Pulmonary artery endothelial cell (primary cell): ENCODE measurements around the gene EDEM2. TPM values are rescaled to one million over a fixed set of nuclear protein-coding genes. Genes with fewer than 3 reads are reported as not detected.
"Not testable (repeated sequence)": the region's sequence is repeated elsewhere in the genome, so short reads cannot be mapped to it uniquely, and the experiment has no call there.

Experiments used
- DNase-seq: peaks from one replicate; pipeline ENCODE4 v3.0.0-alpha.2; 2011; ENCODE audit warnings: low read depth, low spot score
- total RNA-seq: library from RNA; depleted of rRNA; stranded (reverse); fragments of >200 nt; gene quantifications from 2 replicates; pipeline ENCODE4 v1.2.3, GENCODE V29; 2014

EDEM2 gene
- total RNA-seq, 1 donor from 2014 or later: 86.0 TPM

DNA sequence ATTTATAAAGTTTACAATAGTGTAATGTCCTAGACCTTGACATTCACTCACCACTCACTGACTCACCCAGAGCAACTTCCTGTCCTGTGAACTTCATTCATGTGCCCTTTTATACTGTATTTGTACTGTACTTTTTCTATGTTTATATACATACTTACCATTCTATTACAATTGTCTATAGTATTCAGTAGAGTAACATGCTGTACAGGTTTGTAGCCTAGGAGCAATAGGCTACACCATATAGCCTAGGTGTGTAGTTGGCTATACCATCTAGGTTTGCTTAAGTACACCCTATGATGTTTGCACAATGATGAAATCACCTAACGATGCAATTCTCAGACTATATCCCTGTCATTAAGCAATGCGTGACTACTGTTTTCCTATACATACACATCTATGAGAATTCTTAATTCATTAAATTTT lies 17.5 kb downstream of the EDEM2 start:
- peak; percentile 29 for DNase-seq

DNA sequence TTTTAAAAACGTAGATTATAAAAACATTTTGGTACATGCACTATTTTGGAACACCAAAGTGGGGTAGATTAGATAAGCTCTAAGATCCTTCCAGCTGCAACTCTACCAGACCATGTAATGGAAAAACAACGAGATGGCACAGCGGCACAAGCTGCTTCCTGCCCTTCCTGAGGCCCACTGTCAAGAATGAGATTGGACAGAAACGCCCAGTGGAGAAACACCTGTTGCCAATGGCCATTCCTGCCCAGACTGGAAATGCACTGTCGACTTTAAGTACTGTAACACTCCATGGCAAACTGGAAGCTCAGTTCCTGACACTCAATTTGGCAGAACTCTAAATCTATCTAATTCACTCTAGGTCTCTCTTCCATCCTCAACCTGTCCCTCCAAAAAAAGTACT lies 21.4 kb downstream of the EDEM2 start:
- no peak for DNase-seq

DNA sequence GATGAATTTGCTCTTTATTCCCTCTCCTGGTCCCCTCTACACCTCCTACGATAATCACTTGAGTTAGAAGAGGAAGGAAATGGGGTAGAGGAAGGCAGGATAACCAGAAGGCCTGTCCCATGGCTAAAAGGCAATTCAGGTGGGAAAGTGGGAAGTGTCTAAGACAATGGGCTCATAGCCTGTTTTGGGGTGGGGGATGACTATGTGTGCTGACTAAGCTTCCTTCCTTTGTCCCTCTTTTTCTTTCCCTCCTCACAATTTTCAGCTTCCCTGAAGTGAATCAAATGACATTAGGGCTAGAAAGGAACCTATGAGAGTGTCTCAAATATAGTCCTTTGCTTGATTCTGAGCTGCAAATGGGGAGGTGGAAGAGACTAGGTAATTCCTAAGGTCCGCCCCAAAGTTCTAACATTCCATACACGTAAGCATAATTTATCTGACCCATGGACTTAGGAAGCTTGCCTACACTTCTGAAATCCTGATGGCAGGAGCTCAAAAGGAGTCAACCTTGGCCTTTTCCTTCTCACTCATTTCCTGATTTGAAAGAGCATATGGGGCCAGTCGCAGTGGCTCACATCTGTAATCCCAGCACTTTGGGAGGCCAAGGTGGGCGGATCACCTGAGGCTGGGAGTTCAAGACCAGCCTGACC lies 24.3 kb downstream of the EDEM2 start:
- peak; percentile 27 for DNase-seq

DNA sequence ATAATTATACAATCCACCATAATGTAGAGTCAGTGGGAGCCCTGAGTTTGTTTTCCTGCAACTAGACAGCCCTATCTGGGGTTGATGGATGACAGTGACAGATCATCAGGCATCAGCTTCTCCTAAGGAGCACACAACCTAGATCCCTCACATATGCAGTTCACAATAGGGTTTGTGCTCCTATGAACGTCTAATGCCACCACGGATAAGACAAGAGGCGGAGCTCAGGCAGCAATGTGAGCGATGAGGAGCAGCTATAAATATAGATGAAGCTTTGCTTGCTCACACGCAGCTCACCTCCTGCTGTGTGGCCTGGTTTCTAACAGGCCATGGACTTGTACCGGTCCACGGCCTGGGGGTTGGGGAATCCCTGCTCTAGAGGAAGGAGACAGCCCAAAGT lies 25.9 kb downstream of the EDEM2 start:
- no peak for DNase-seq

DNA sequence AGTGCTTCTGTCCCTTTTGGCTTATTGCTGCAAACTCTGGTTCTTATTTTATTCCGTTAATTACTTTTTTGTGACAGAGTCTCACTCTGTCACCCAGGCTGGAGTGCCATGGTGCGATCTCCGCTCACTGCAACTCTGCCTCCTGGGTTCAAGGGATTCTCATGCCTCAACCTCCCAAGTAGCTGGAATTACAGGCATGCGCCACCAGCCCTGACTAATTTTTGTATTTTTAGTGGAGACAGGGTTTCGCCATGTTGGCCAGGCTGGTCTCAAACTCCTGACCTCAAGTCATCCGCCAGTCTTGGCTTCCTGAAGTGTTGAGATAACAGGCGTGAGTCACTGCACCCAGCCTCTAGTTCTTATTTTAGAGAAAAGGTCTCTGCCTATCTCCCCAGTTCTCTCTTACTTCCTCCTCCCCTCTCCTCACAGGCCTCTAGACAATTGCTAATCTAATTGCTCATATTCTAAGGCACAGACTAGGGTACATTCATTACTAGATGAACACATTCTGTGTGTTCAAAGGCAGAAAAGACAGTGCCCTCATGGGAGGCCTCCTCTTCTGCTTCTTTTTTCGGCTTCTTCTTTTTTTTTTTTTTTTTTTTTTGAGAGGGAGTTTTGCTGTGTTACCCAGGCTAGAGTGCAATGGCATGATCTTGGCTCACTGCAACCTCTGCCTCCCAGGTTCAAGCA lies 27.0 kb downstream of the EDEM2 start:
- DNase-seq: peak; percentile 74

DNA sequence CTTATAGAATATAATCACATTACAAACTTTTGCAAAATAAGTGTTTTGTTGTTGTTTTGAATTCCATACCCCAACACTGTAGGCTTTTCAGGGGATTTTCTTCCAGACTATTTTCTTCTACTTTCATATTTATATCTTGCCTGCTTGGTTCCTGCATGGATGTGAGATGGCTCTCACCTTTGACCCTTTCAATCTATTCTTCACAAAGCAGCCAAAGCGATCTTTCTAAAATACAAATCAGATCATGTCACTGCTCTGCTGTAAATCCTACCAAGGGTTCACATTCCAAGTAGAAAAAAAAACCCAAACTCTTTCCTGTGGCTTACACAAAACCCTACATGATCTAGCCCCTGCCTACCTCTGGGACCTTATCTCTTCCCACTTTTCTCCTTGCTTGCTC lies 29.5 kb downstream of the EDEM2 start:
- DNase-seq: no peak

DNA sequence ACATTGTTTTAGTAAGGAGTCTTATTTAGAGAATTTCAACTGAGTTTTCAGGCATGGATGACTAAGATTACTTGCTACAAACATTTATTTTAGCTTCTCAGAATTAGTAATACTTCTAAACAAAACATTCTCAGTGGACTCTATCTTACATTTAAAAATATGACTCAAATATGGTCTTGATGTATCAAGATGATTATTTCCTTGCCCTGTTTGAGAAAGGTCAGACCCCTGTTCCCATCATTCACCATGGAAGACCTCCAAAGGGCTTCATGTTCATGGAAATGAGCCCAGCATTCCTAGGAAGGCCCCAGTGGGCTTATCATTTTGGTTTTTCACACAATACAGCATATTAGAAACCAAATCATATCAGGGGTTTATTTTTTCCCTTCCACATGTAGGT lies 29.9 kb downstream of the EDEM2 start:
- DNase-seq: no peak

DNA sequence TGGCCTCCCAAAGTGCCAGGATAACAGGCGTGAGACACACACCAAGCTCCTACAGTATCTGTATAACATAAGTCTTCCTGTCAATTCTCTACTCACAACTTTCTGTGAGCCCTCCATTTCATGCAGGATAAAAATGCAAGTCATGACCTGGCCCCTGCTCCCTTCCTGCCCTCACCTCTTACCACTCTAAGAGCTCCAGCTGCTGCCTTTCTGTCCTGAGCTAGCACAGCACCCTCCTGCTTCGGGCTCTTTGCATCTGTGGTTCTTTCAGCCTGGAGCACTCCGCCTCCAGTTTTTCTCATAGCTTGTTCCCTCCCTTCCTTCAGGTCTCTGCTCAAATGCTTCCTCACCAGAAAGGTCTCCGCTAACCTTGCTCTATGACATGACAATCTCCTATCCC lies 30.9 kb downstream of the EDEM2 start:
- DNase-seq: no peak

DNA sequence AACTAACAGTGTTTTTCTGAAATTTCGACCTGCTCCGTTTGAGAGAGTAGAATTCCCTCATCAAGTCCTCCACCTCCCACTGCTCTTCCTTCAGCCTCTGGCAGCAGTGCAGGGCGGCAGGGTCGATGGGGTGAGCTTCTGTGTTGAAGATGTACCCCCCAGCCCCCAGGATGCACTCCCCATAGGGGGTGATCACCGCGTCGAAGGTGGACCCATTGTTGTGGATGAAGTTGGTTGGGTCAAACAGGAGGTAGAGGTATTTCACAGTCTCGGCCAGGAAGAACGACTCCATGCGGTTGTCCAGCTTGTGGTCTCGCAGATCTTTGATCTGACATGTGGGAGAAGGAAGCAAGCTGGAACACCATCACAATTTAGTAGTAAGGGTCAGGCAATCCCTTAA lies 31.5 kb downstream of the EDEM2 start:
- DNase-seq: no peak

DNA sequence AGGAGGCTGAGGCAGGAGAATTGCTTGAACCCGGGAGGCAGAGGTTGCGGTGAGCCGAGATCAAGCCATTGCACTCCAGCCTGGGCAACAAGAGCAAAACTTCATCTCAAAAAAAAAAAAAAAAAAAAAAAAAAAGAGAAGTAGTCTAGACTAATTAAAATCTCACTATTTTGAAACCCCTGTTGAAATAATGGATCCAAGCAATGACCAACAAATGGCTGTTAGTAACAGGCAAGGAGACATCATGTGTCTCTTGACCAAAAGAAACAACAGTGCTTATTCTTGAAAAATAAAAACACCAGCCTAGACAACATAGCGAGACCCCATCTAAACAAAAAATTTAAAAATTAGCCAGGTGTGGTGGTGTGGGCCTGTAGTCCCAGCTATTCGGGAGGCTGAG lies 34.9 kb downstream of the EDEM2 start:
- not testable (repeated sequence) for DNase-seq

DNA sequence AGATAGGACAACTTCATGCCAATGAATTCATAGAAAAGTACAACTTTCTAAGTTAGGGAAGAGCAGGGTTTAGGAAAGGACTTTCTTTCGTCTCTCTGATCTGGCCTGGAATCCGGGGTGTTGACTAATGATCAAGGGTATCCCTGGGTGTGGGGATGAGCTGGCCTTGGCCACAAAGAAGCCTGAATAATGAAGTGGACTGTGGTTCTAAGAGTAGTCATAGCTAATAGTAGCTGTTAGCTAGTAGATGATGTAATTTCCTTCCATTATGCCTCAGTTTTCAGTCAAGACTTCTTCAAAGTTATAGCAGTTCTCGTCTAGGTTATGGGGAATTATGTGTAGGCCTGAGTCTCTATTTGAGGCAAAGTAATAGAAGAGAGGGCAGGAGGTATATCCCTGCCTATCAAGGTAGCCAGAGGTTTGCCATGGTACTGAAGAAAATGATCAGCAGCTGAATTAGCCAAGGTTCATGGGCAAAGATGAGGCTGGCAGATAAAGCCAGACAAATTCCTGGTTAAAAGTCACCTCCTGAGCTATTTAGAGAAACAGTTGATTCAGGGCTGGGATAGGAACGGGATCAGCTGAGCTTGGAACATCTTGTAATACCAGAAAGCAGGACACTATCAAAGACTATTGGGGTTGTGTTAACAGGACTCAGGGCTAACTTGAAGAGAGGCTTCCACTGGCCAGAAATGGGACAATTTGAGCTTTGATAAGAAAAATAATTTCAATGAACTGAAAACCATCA lies 35.8 kb downstream of the EDEM2 start:
- DNase-seq: no peak

DNA sequence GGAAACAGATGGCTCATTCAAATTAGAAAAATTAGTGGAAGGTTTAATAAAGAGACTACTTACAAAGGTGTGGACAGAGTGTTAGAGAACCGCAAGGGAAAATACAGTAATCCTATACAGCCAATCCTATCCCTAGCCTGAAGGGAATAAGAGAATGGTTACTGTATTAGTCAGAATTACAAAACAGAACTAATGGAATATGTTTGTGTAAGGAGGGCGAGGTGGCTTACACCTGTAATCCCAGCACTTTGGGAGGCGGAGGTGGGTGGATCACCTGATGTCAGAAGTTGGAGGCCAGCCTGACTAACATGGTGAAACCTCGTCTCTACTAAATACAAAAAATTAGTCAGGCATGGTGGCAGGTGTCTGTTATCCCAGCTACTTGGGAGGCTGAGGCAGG lies 38.2 kb downstream of the EDEM2 start:
- DNase-seq: no peak

DNA sequence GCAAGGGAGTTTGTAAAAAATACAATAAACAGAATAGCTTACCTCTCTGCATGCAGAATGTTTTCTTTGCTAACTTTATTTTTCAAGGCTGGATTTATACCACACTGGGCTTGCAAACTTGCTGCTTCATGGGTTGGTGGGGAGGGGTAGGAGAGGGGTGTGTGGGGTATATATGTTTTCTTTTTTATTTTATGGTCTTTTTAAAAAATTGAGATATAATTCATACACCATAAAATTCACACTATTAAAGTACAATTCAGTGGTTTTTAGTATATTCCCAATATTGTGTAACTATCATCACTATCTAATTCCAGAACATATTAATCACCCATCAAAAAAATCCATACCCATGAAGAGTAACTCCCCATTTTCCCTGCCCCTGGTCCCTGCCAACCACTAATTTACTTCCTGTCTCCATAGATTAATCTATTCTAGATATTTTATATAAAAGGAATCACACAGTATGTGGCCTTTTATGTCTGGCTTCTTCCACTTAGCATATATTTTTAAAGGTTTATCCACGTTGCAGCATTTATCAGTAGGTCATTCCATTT lies 40.2 kb downstream of the EDEM2 start:
- DNase-seq: no peak

DNA sequence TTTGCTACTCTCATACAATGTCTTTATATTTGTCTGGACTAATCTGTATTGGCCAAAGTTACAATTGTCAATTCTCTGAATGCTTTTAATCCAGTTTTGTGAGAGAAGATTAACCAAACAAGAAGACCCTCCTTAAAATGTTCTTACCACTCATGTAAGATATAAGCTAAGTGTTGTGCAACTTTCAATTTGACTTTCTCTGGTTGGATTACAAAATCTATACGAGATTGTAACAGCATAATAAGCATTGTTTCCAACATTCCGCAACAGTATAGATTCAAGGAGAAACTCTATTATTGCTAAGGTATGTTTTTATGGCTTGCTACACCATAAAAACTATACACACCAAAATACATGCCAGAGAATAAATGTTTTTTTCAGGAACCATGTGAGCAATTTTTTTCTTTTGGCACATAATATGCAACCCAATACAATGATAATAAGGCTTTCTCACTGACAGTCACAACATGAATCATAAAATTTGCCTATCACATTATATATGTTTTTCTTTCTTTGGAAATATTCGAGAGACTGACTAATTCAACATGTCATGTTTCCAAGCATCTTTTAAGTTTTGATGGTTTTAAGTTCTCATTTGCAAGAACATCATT lies 42.3 kb downstream of the EDEM2 start:
- no peak for DNase-seq

DNA sequence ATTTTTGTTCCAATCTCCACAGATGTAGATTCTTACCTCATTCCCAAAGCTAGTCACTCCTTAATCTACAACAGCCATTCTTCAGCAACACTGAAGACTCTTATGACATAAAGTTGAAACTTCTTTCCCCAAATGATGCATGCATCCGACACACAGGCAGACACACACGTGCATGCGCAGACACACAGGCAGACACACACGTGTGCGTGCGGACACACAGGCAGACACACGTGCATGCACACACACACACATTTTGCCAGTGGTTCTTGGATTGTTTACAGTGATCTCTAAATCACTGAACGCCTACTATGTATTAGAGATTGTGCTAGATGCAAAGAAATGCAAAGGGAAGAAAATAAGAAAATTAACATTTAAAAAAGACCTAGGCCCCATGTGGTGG lies 45.5 kb downstream of the EDEM2 start:
- DNase-seq: no peak

DNA sequence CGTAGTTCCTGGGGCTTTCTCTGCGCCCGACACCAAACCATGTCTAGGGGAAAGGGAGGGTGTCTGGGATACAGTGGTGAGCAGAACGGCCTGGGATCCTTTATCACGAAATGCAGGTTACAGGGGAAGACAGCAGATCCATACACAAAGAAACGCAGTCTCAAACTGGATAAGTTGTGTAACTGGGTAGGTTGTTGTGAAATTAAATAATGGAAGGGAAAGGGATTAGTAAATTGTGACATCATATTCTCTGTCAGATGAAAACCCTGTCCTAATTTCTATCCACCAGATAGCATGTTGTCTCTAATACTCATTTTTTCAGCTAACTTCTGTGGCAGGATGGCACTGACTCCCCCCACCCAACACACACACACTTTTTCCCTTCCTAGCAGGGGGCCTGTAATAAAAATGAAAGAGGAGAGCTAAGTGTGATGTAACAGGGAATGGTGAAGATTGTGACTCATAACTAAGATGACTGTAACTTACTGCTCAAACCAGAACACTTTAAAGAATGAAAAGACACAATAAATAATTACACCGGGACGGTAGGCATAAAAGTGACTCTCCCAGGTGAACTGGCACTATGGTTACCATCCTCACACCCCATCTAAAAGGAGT lies 53.8 kb downstream of the EDEM2 start:
- DNase-seq: no peak

DNA sequence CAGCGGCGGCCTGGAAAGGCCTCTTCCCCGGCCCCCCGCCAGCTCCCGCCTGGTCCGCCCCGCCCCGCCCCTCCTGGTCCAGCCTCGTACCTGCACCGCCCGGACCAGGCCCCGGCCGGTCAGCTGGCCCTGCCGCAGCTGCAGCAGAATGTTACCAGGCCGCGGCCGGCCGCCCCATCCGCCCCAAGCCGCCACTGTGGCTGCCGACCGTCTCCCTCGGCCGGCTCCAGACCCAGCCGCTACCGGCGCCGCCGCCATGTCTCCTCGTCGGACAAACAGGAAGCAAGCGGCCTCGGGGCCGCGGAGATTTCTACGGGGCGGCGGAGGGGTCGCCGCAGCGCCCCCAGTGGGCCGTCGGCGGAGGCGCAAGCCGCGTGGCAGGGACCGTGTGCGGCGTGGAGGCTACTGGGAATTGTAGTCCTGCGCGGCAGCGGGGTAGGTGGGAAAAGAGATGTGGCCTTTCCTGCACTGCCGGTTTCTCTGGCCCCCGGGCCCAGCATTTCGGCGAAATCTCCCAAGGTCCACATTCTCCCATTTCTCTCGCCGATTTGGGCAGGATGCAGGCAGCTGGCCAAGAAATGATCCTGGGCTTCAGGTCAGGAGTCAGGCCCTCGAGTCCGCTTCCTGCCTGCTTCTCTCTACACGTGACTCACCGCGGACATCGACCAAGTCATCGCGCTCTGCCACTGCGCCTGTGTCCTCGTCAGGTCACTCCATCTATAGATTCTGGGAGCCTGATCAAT lies 54.4 kb downstream of the EDEM2 start, which contains the start of gene TRPC4AP:
Gene TRPC4AP (minus strand): TSS at position 284 of the 743 bp plus-strand sequence. CDS start 26 bp downstream, at position 258.
- peak; percentile 60 for DNase-seq

DNA sequence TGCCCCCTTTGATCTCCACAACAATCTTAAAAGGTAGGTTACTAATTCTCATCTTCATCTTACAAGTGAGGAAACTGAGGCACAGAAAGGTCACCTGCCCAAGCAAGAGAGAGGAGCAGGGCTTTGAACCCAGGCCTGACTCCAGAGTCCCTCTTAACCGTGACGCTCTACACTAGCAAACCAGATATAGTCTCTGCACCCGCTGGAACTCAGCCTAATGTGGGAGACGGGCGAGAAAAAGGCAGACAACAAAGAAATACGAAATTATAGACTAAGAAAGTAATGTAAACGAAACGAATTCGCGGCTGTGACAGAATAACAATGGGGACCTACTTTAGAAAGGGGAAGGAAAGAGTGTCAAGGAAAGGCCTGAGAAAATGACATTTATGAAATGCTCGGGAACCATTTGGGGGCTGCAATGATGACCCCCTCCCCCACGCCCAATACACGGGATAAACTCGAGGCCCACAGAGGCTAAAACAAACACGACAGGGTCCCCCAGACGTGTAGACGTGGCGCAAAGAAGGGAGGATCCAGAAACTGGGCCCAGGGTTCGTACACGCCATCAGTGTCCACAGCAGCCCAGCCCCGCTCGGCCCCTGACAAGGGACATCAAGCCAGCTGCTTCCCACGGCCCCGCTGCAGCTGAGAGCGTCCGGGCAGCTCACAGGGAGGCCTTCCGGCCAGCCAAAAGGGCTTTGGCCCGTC lies 55.2 kb downstream of the EDEM2 start:
- no peak for DNase-seq

DNA sequence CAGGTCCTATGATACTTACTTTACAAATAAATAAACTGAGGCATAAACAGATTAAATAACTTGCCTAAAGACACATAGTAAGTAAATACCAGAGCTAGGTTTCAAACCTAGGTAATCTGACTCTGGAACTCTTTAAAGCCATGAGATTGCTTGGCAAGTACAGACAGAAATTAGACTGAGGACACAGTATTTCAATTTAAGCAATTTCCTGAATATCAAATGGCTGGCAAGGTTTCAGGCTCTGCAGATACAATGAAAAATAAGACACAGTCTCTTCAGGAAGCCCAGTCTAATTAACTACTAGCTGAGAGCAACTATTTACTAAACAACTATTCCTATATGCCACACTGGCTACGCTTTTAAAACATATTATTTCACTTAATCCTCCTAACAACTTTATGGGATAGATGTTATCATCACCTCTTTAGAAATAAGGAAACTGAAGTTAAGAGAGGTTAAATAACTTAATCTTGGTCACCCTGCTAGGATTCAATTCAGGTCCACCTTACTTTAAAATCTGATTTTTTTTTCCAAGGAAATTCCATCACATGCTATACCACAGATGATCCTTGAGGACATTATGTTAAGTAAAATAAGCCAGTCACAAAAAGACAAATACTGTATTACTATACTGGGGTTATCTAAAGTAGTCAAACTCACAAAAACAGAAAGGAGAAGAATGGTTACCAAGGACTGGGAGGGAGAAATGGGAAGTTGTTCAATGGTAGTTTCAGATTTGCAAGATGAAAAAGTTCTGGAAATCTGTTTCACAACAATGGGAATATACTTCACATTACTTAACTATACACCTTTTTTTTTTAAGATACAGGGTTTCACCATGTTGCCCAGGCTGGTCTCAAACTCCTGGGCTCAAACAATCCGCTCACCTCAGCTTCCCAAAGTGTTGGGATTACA lies 58.6 kb downstream of the EDEM2 start:
- no peak for DNase-seq
